Ishikawa (cell line): Measurements from ENCODE around the gene PPP1R9A.

Experiments used
- CEBPB ChIP-seq: IDR thresholded peaks from 2 replicates; pipeline ENCODE4 v1.6.1; 2012
- CREB1 ChIP-seq: IDR thresholded peaks from 2 replicates; pipeline ENCODE4 v1.6.1; 2012; ENCODE audit warnings: low read depth
- EGR1 ChIP-seq: IDR thresholded peaks from 2 replicates; pipeline ENCODE4 v1.6.1; 2012
- EP300 ChIP-seq: IDR thresholded peaks from 2 replicates; pipeline ENCODE4 v1.6.1; 2012; ENCODE audit warnings: borderline replicate concordance
- FOXM1 ChIP-seq: IDR thresholded peaks from 2 replicates; pipeline ENCODE4 v1.6.1; 2012; ENCODE audit warnings: low read depth, borderline replicate concordance
- MAX ChIP-seq: IDR thresholded peaks from 2 replicates; pipeline ENCODE4 v1.6.1; 2012
- NFIC ChIP-seq: IDR thresholded peaks from 2 replicates; pipeline ENCODE4 v1.6.1; 2012
- RAD21 ChIP-seq: IDR thresholded peaks from 2 replicates; pipeline ENCODE4 v1.6.1; 2012; ENCODE audit warnings: low read depth
- REST ChIP-seq: IDR thresholded peaks from 2 replicates; pipeline ENCODE4 v1.6.1; 2012; ENCODE audit warnings: low read depth, mild to moderate bottlenecking
- TAF1 ChIP-seq: IDR thresholded peaks from 2 replicates; pipeline ENCODE4 v1.6.1; 2012; ENCODE audit warnings: low read depth, mild to moderate bottlenecking
- TCF12 ChIP-seq: IDR thresholded peaks from 2 replicates; pipeline ENCODE4 v1.6.1; 2012; ENCODE audit warnings: low read depth
- TEAD4 ChIP-seq: IDR thresholded peaks from 2 replicates; pipeline ENCODE4 v1.6.1; 2012
- USF1 ChIP-seq: IDR thresholded peaks from 2 replicates; pipeline ENCODE4 v1.6.1; 2012
- YY1 ChIP-seq: IDR thresholded peaks from 2 replicates; pipeline ENCODE4 v1.6.1; 2012; ENCODE audit warnings: low read depth
- ZBTB7A ChIP-seq: IDR thresholded peaks from 2 replicates; pipeline ENCODE4 v1.6.1; 2012; ENCODE audit warnings: low read depth

Gene PPP1R9A

GRCh38 chr7:95205665-95206225 lies 298.4 kb downstream of the PPP1R9A start:
- no peak for TF ChIP-seq FOXM1
- no peak for TF ChIP-seq TCF12
- no peak for TF ChIP-seq RAD21
- no peak for TF ChIP-seq NFIC
- no peak for TF ChIP-seq EP300
- no peak for TF ChIP-seq YY1
- TF ChIP-seq TAF1 = no peak
- no peak for TF ChIP-seq EGR1
- no peak for TF ChIP-seq MAX
- no peak for TF ChIP-seq CEBPB
- no peak for TF ChIP-seq ZBTB7A
- no peak for TF ChIP-seq USF1
- TF ChIP-seq TEAD4 = no peak
- TF ChIP-seq REST = no peak
- TF ChIP-seq CREB1 = no peak

- TF ChIP-seq REST = no peak
- no peak for TF ChIP-seq CREB1
- 0 out of 2 replicates have a peak, but pooled peaks have one; percentile 18 for TF ChIP-seq YY1
These were observed 301.9 kb downstream of the PPP1R9A start for GRCh38 chr7:95209276-95209675.

- no peak for TF ChIP-seq TCF12
- TF ChIP-seq NFIC = no peak
- no peak for TF ChIP-seq TAF1
- TF ChIP-seq TEAD4 = no peak
- TF ChIP-seq USF1 = no peak
- TF ChIP-seq EGR1 = no peak
- TF ChIP-seq ZBTB7A = no peak
- no peak for TF ChIP-seq FOXM1
- no peak for TF ChIP-seq EP300
- no peak for TF ChIP-seq MAX
- TF ChIP-seq REST = no peak
- TF ChIP-seq YY1 = no peak
- no peak for TF ChIP-seq CEBPB
- no peak for TF ChIP-seq RAD21
- no peak for TF ChIP-seq CREB1
These were observed 302.4 kb downstream of the PPP1R9A start for GRCh38 chr7:95209788-95210187.

- TF ChIP-seq TEAD4 = no peak
- no peak for TF ChIP-seq FOXM1
- TF ChIP-seq REST = no peak
- no peak for TF ChIP-seq CEBPB
- no peak for TF ChIP-seq CREB1
- TF ChIP-seq USF1 = no peak
- no peak for TF ChIP-seq RAD21
- TF ChIP-seq EGR1 = no peak
- no peak for TF ChIP-seq EP300
- TF ChIP-seq MAX = no peak
- TF ChIP-seq YY1 = no peak
- no peak for TF ChIP-seq TAF1
- TF ChIP-seq NFIC = no peak
- TF ChIP-seq TCF12 = no peak
- no peak for TF ChIP-seq ZBTB7A
These were observed 305.8 kb downstream of the PPP1R9A start for GRCh38 chr7:95213148-95213547.
